HFFc6 (cell line): ENCODE results near the gene MAK. TPM values are rescaled to one million over a fixed set of nuclear protein-coding genes. Genes with fewer than 3 reads are reported as not detected.

ENCODE experiments used
- DNase-seq: peaks from one replicate; pipeline ENCODE4 v3.0.0-alpha.2; 2018
- H3K27ac Mint-ChIP-seq: 2 replicates; pipeline ENCODE4 v1.8.0; 2020; ENCODE audit warnings: mild to moderate bottlenecking, mixed read lengths
- H3K27me3 Mint-ChIP-seq: 2 replicates; pipeline ENCODE4 v1.8.0; 2021; ENCODE audit warnings: mild to moderate bottlenecking, moderate library complexity, mixed read lengths; ENCODE audit not compliant: insufficient read depth
- H3K36me3 Mint-ChIP-seq: 2 replicates; pipeline ENCODE4 v1.8.0; 2021; ENCODE audit warnings: low read depth, mixed read lengths
- H3K4me1 Mint-ChIP-seq: 2 replicates; pipeline ENCODE4 v1.8.0; 2020; ENCODE audit warnings: low read depth, mixed read lengths
- H3K4me3 Mint-ChIP-seq: 2 replicates; pipeline ENCODE4 v1.8.0; 2020; ENCODE audit warnings: mild to moderate bottlenecking, moderate library complexity, mixed read lengths
- H3K9me3 Mint-ChIP-seq: 2 replicates; pipeline ENCODE4 v1.8.0; 2020; ENCODE audit warnings: mild to moderate bottlenecking, mixed read lengths
- CTCF ChIP-seq: fragments of 200-600 bp; sonication (generic); IDR thresholded peaks from 2 replicates; pipeline ENCODE4 v1.5.0; 2021; ENCODE audit warnings: antibody characterized with exemption, mild to moderate bottlenecking
- total RNA-seq, 6 experiments: library from RNA; stranded (reverse); fragmentation: NEBNext Ultra II Directional; extraction: Animal tissue kit (Norgen Biotek cat#: 25700); gene quantifications; 2 replicates in 1 of 6; 3 replicates in 5 of 6; pipeline ENCODE4 v1.2.3, GENCODE V29; 2021

The MAK gene
- total RNA-seq, 6 experiments from 2014 or later: not detected

DNA sequence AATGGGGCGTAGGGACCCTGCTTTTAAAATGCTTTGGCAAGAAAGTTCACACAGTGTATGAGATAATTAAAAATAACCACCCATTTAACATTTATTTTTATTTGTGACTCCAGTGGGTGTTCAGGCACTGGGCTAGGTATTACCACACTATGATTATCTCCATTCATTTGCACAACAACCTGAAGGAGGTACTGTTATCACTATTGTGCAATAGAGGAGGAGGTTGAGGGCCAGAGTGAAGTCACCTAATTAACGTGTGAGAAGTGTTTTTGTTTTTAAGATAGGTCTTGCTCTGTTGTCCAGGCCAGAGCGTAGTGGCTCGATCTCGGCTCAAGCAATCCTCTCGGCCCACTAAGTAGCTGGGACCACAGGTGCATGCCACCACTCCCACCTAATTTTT lies 29.2 kb downstream of the MAK start:
- H3K27me3 Mint-ChIP-seq: no peaks in the 10 kb centered on the region; the same call in 1 of the 2 replicates
- no peaks in the 10 kb centered on the region for H3K4me1 Mint-ChIP-seq
- no peak overlapping the region for H3K27ac Mint-ChIP-seq
- no peaks in the 10 kb centered on the region for H3K36me3 Mint-ChIP-seq
- H3K4me3 Mint-ChIP-seq: no peak overlapping the region
- DNase-seq: no peak
- H3K9me3 Mint-ChIP-seq: no peaks in the 10 kb centered on the region
- TF ChIP-seq CTCF: no peak

- Mint-ChIP-seq H3K27ac (no peak overlapping the region), H3K27me3 (no peaks in the 10 kb centered on the region; the same call in 1 of the 2 replicates), H3K36me3 (no peaks in the 10 kb centered on the region), H3K9me3 (no peaks in the 10 kb centered on the region), H3K4me1 (no peaks in the 10 kb centered on the region), H3K4me3 (no peak overlapping the region)
- TF ChIP-seq CTCF: no peak
- DNase-seq: no peak
Observed at GRCh38 chr6:10808376-10808775, 30.0 kb downstream of the MAK start.

DNA sequence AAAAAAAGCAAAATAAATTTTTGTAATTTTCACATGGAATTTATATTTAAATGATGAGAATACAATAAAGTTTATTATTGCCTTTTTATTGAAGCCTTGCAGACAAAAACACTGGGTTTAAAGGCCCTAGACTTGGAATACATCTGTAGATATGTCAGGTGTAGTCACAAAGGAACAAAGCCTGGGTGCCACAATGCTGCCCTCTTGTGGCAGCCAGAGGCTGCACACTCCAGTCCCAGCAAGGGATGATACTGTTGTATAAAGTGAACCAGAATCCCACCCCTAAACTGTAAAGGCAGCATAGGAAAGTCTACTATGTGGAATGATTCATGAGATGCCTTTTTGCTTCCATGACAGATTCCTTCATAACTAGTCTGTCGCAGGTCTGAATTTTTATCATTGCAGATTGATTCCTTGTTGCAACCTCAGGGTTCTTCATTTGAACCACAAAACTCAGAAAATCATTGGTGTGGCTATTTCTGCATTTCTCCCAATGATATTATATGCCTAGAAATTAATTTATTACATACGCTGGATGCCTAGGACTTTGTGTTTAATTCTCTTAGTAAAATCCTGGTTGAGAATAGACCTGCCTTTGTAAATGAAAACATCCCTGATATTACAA lies 37.0 kb downstream of the MAK start:
- H3K27me3 Mint-ChIP-seq: no peaks in the 10 kb centered on the region
- peak; percentile 44 for DNase-seq
- H3K9me3 Mint-ChIP-seq: no peaks in the 10 kb centered on the region
- peaks cover 6% of the 10 kb centered on the region for H3K4me1 Mint-ChIP-seq
- TF ChIP-seq CTCF: peak; percentile 99
- H3K27ac Mint-ChIP-seq: no peak overlapping the region
- H3K36me3 Mint-ChIP-seq: no peaks in the 10 kb centered on the region
- no peak overlapping the region for H3K4me3 Mint-ChIP-seq

GRCh38 chr6:10800810-10801209 lies 37.5 kb downstream of the MAK start:
- DNase-seq: peak; percentile 11
- no peaks in the 10 kb centered on the region for H3K27me3 Mint-ChIP-seq
- H3K9me3 Mint-ChIP-seq: no peaks in the 10 kb centered on the region
- H3K27ac Mint-ChIP-seq: no peak overlapping the region
- H3K4me1 Mint-ChIP-seq: peaks cover 6% of the 10 kb centered on the region
- H3K4me3 Mint-ChIP-seq: no peak overlapping the region
- TF ChIP-seq CTCF: no peak
- H3K36me3 Mint-ChIP-seq: no peaks in the 10 kb centered on the region

DNA sequence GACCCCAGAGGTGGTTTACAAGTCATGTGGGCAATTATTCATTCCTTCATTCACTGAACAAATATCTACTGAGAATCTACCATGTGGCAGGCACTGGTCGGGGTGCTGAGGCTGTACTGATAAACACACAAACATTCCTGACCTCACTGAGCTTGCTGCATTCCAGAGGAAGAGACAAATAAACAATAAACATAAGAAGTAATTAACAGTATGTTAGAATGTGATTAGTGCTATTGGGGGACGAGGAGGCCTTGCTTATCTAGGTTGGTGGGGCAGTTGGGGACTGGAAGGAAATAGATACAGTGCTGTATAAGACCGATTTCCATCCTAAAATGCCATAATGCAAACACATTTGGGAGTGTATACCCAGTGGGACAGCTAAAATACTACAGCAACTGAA lies 44.1 kb downstream of the MAK start:
- Mint-ChIP-seq H3K27me3 (no peaks in the 10 kb centered on the region), H3K36me3 (no peaks in the 10 kb centered on the region), H3K4me3 (no peak overlapping the region), H3K27ac (no peak overlapping the region), H3K4me1 (0 out of 2 replicates have a peak, but pooled peaks cover 7% of the 10 kb centered on the region), H3K9me3 (no peaks in the 10 kb centered on the region)
- TF ChIP-seq CTCF: no peak
- DNase-seq: no peak
